ENCODE measurements around the gene CD2. TPM values are rescaled to one million over a fixed set of nuclear protein-coding genes. Genes with fewer than 3 reads are reported as not detected.
A peak's percentile ranks its signal among the peaks of the same experiment; 100 is the strongest.

Gene CD2
- total and polyA plus RNA-seq, 2 of the 8 experiments (the other 6 are each of a cell fraction or from before 2014, with no cell fraction given) = not detected

DNA sequence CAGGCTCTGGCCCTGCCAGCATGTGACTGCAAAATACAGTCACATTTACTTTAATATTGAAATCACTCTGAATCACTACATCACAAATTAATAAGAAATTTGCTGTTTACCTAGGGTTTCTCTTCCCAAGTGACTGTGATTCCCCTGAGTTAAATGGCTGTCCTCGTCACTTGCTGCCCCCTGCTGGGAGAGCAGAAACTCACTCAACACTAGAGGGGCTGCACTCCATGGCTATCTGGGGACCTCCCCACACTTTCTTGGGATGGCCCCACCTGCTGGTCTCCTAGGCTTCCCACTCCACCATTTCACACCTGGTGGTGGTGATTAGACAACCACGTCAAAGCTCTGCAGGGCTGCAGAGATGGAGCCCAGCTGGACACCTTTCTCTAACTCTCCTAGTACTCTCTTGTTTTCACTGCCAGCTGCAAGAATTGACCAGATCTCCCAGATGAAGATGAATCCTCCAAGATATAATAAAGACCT, 63.4 kb downstream of the CD2 start (continued):
- no peak for TF ChIP-seq PHF8 (conservative IDR thresholded peaks at IDR 0.05; ENCODE audit: low read depth, low read length)
- TF ChIP-seq, protein P1, sequence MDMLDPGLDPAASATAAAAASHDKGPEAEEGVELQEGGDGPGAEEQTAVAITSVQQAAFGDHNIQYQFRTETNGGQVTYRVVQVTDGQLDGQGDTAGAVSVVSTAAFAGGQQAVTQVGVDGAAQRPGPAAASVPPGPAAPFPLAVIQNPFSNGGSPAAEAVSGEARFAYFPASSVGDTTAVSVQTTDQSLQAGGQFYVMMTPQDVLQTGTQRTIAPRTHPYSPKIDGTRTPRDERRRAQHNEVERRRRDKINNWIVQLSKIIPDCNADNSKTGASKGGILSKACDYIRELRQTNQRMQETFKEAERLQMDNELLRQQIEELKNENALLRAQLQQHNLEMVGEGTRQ (IDR thresholded peaks at IDR 0.05; ENCODE audit: low read length) = no peak
- no peak for TF ChIP-seq TAF7 (optimal IDR thresholded peaks at IDR 0.05; ENCODE audit: borderline replicate concordance, low read depth, low read length)
- no peak for TF ChIP-seq SRF (IDR thresholded peaks at IDR 0.05; ENCODE audit: low read depth, low read length)
- no peak for TF ChIP-seq NRF1 (IDR thresholded peaks at IDR 0.05; ENCODE audit: low read depth, low read length)
- TF ChIP-seq KDM1A (IDR thresholded peaks at IDR 0.05; ENCODE audit: borderline replicate concordance, low read length) = no peak
- no peak for TF ChIP-seq RXRA (IDR thresholded peaks at IDR 0.05; ENCODE audit: insufficient read depth, low read depth, low read length)
- TF ChIP-seq, protein P2, sequence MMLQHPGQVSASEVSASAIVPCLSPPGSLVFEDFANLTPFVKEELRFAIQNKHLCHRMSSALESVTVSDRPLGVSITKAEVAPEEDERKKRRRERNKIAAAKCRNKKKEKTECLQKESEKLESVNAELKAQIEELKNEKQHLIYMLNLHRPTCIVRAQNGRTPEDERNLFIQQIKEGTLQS (IDR thresholded peaks at IDR 0.05; ENCODE audit: insufficient read depth, low read depth, low read length) = no peak
- TF ChIP-seq CBX5 (IDR thresholded peaks at IDR 0.05; ENCODE audit: low read depth, low read length) = no peak
- TF ChIP-seq RAD21 (IDR thresholded peaks at IDR 0.05 in 1 of 2, conservative IDR thresholded peaks at IDR 0.05 in 1 of 2; ENCODE audit: low read depth in 2 of 2, low read length in 2 of 2) = peak; percentile 63 to 75
- TF ChIP-seq KDM4A (IDR thresholded peaks at IDR 0.05; ENCODE audit: low read depth, low read length, severe bottlenecking) = no peak
- TF ChIP-seq BRCA1 (IDR thresholded peaks at IDR 0.05; ENCODE audit: low read depth, low read length) = no peak
- TF ChIP-seq, protein P3, sequence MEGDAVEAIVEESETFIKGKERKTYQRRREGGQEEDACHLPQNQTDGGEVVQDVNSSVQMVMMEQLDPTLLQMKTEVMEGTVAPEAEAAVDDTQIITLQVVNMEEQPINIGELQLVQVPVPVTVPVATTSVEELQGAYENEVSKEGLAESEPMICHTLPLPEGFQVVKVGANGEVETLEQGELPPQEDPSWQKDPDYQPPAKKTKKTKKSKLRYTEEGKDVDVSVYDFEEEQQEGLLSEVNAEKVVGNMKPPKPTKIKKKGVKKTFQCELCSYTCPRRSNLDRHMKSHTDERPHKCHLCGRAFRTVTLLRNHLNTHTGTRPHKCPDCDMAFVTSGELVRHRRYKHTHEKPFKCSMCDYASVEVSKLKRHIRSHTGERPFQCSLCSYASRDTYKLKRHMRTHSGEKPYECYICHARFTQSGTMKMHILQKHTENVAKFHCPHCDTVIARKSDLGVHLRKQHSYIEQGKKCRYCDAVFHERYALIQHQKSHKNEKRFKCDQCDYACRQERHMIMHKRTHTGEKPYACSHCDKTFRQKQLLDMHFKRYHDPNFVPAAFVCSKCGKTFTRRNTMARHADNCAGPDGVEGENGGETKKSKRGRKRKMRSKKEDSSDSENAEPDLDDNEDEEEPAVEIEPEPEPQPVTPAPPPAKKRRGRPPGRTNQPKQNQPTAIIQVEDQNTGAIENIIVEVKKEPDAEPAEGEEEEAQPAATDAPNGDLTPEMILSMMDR (IDR thresholded peaks at IDR 0.05; ENCODE audit: control extremely low read depth in 1 of 3, insufficient read depth in 1 of 3, low read depth in 1 of 3, low read length in 3 of 3) = peak; percentile 59 to 97 (median 73)
- TF ChIP-seq CEBPB (IDR thresholded peaks at IDR 0.05; ENCODE audit: low read depth, low read length) = no peak
- TF ChIP-seq YY1 (IDR thresholded peaks at IDR 0.05; ENCODE audit: low read depth, low read length) = peak; percentile 71; the same call in 1 of the 2 replicates
- no peak for TF ChIP-seq FOSL1 (IDR thresholded peaks at IDR 0.05; ENCODE audit: insufficient read depth, low read depth, low read length)
- no peak for TF ChIP-seq CTBP2 (IDR thresholded peaks at IDR 0.05; ENCODE audit: borderline replicate concordance, insufficient read depth, insufficient read length, low read length)
- TF ChIP-seq, protein P4, sequence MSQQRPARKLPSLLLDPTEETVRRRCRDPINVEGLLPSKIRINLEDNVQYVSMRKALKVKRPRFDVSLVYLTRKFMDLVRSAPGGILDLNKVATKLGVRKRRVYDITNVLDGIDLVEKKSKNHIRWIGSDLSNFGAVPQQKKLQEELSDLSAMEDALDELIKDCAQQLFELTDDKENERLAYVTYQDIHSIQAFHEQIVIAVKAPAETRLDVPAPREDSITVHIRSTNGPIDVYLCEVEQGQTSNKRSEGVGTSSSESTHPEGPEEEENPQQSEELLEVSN (IDR thresholded peaks at IDR 0.05) = no peak
- no peak for TF ChIP-seq TBP (IDR thresholded peaks at IDR 0.05; ENCODE audit: low read depth, low read length)

Measured in H1 (cell line).